HepG2 (cell line): ENCODE data around the gene FAM83D. TPM values are rescaled to one million over a fixed set of nuclear protein-coding genes. Genes with fewer than 3 reads are reported as not detected.
A peak's percentile ranks its signal among the peaks of the same experiment; 100 is the strongest.

ENCODE experiments used
- ATF7 ChIP-seq, 2 experiments: fragments of 450-650 bp in 1 of 2; sonication (generic) in 1 of 2; formaldehyde crosslinking in 1 of 2; IDR thresholded peaks; 2 replicates each; pipeline versions ENCODE4 v1.4.0 to v1.6.1; 2016 to 2020; ENCODE audit warnings: antibody characterized with exemption in 1 of 2, mild to moderate bottlenecking in 1 of 2, missing genetic modification reagents in 1 of 2
- ELF3 ChIP-seq: IDR thresholded peaks from 2 replicates; pipeline ENCODE4 v1.6.1; 2016; ENCODE audit warnings: missing genetic modification reagents, missing compliant biosample characterization
- ETV5 ChIP-seq: IDR thresholded peaks from 2 replicates; pipeline ENCODE4 v1.6.1; 2018; ENCODE audit warnings: missing biosample characterization, missing genetic modification reagents, inconsistent platforms, borderline replicate concordance
- GATA4 ChIP-seq: sonication (generic); IDR thresholded peaks from 2 replicates; pipeline ENCODE4 v1.6.1; 2016; ENCODE audit warnings: antibody characterized with exemption, low read depth, borderline replicate concordance
- HDAC1 ChIP-seq: sonication (generic); formaldehyde crosslinking; IDR thresholded peaks from 2 replicates; pipeline ENCODE4 v1.5.1; 2020; ENCODE audit warnings: mild to moderate bottlenecking, missing genetic modification reagents
- HNF4A ChIP-seq: sonication (generic); formaldehyde crosslinking; IDR thresholded peaks from 2 replicates; pipeline ENCODE4 v1.4.0; 2020; ENCODE audit warnings: missing genetic modification reagents
- NCOA1 ChIP-seq: sonication (generic); formaldehyde crosslinking; IDR thresholded peaks from 2 replicates; pipeline ENCODE4 v1.9.0; 2021; ENCODE audit warnings: missing genetic modification reagents
- SOX13 ChIP-seq, 3 experiments: fragments of 450-650 bp in 1 of 3; sonication (generic) in 1 of 3; formaldehyde crosslinking in 1 of 3; IDR thresholded peaks in 2 of 3; conservative IDR thresholded peaks in 1 of 3; 2 replicates each; pipeline versions ENCODE4 v1.5.0 to v1.6.1; 2016 to 2020; ENCODE audit warnings: antibody characterized with exemption in 1 of 3, mild to moderate bottlenecking in 1 of 3, missing compliant biosample characterization in 1 of 3, missing genetic modification reagents in 1 of 3, moderate library complexity in 1 of 3
- ZNF230 ChIP-seq: sonication (generic); formaldehyde crosslinking; IDR thresholded peaks from 2 replicates; pipeline ENCODE4 v1.4.0; 2020; ENCODE audit warnings: mild to moderate bottlenecking, missing genetic modification reagents
- ZNF232 ChIP-seq: sonication (generic); formaldehyde crosslinking; IDR thresholded peaks from 2 replicates; pipeline ENCODE4 v1.4.0; 2020; ENCODE audit warnings: missing genetic modification reagents, borderline replicate concordance
- ZNF326 ChIP-seq: sonication (generic); formaldehyde crosslinking; IDR thresholded peaks from 2 replicates; pipeline ENCODE4 v1.4.0; 2020; ENCODE audit warnings: missing genetic modification reagents, borderline replicate concordance
- ZNF792 ChIP-seq: IDR thresholded peaks from 2 replicates; pipeline ENCODE4 v1.6.1; 2016
- polyA plus RNA-seq, 8 experiments: library from polyadenylated mRNA; depleted of rRNA in 3 of 8; stranded (reverse) in 7 of 8; unstranded in 1 of 8; fragments of >200 nt; fragmentation: Illumina TruSeq in 4 of 8; extraction: Trizol in 4 of 8; gene quantifications; 2 replicates each; pipeline versions ENCODE4 v1.2.1 to v1.2.3, GENCODE V29; 2011 to 2016; ENCODE audit warnings: low read depth in 4 of 8, missing spikeins in 1 of 8, mixed read lengths in 1 of 8; ENCODE audit not compliant: insufficient read depth in 1 of 8
- total RNA-seq, 5 experiments: library from RNA; depleted of rRNA; stranded (reverse); fragments of >200 nt; fragmentation: Illumina TruSeq; extraction: Trizol; gene quantifications; 2 replicates each; pipeline ENCODE4 v1.2.3, GENCODE V29; 2016; ENCODE audit warnings: low read depth in 1 of 5
- TF ChIP-seq, protein P1 (sequence below): IDR thresholded peaks from 2 replicates; pipeline ENCODE4 v1.4.0; 2020; ENCODE audit warnings: mild to moderate bottlenecking, missing genetic modification reagents
- TF ChIP-seq, protein P2 (sequence below): IDR thresholded peaks from 2 replicates; pipeline ENCODE4 v1.6.1; 2018; ENCODE audit warnings: missing genetic modification reagents
- TF ChIP-seq, protein P3 (sequence below): sonication (generic); formaldehyde crosslinking; IDR thresholded peaks from 2 replicates; pipeline ENCODE4 v1.4.0; 2020; ENCODE audit warnings: missing genetic modification reagents; ENCODE audit errors: not compliant biosample characterization
- TF ChIP-seq, protein P4 (sequence below): sonication (generic); formaldehyde crosslinking; IDR thresholded peaks from 2 replicates; pipeline ENCODE4 v1.4.0; 2020; ENCODE audit warnings: missing genetic modification reagents, low read depth, mild to moderate bottlenecking, borderline replicate concordance

Gene FAM83D
- total and polyA plus RNA-seq, 2 of the 13 experiments (the other 11 are each of a cell fraction or from before 2014, with no cell fraction given) = 51.4 to 64.0 TPM

DNA sequence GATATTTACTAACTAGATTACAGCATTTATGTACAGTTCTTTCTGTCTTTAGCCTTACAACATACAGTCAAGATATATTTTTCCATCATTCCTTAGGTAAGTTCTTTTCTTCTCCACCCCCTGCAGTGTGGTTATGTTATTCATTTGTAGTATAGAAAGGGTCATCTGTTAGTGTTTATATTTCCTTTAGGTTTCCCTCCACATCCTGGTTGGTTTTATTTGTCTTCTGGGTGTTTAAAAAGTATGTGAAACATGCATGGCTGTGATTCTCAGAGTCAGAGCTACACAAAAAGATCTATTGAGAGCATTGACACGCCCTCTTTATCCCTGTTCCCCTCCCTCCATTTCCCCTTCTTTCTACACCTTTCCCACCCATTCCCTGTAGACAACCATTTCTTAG is 56.1 kb downstream of the FAM83D start (continued):
- TF ChIP-seq HDAC1 (0 out of 2 replicates have a peak, but pooled peaks have one; percentile 24), ZNF232 (no peak), ETV5 (CRISPR knock-in tag) (peak; percentile 12; the same call in 1 of the 2 replicates), HNF4A (no peak), ZNF326 (CRISPR knock-in tag) (no peak), SOX13 (IDR thresholded peaks at IDR 0.05) (no peak), SOX13 (CRISPR knock-in tag; conservative IDR thresholded peaks at IDR 0.05 in 1 of 2, IDR thresholded peaks at IDR 0.05 in 1 of 2) (peak in 1 of 2 experiments; percentile 73; a peak in 1 of 4 replicates), NCOA1 (CRISPR knock-in tag) (no peak), ZNF792 (CRISPR knock-in tag) (no peak), ZNF230 (no peak), ELF3 (peak; percentile 93), GATA4 (no peak), ATF7 (IDR thresholded peaks at IDR 0.05) (no peak), ATF7 (CRISPR knock-in tag; IDR thresholded peaks at IDR 0.05) (no peak)
- TF ChIP-seq, protein P1, sequence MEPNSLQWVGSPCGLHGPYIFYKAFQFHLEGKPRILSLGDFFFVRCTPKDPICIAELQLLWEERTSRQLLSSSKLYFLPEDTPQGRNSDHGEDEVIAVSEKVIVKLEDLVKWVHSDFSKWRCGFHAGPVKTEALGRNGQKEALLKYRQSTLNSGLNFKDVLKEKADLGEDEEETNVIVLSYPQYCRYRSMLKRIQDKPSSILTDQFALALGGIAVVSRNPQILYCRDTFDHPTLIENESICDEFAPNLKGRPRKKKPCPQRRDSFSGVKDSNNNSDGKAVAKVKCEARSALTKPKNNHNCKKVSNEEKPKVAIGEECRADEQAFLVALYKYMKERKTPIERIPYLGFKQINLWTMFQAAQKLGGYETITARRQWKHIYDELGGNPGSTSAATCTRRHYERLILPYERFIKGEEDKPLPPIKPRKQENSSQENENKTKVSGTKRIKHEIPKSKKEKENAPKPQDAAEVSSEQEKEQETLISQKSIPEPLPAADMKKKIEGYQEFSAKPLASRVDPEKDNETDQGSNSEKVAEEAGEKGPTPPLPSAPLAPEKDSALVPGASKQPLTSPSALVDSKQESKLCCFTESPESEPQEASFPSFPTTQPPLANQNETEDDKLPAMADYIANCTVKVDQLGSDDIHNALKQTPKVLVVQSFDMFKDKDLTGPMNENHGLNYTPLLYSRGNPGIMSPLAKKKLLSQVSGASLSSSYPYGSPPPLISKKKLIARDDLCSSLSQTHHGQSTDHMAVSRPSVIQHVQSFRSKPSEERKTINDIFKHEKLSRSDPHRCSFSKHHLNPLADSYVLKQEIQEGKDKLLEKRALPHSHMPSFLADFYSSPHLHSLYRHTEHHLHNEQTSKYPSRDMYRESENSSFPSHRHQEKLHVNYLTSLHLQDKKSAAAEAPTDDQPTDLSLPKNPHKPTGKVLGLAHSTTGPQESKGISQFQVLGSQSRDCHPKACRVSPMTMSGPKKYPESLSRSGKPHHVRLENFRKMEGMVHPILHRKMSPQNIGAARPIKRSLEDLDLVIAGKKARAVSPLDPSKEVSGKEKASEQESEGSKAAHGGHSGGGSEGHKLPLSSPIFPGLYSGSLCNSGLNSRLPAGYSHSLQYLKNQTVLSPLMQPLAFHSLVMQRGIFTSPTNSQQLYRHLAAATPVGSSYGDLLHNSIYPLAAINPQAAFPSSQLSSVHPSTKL = peak; percentile 83
- TF ChIP-seq, protein P2, sequence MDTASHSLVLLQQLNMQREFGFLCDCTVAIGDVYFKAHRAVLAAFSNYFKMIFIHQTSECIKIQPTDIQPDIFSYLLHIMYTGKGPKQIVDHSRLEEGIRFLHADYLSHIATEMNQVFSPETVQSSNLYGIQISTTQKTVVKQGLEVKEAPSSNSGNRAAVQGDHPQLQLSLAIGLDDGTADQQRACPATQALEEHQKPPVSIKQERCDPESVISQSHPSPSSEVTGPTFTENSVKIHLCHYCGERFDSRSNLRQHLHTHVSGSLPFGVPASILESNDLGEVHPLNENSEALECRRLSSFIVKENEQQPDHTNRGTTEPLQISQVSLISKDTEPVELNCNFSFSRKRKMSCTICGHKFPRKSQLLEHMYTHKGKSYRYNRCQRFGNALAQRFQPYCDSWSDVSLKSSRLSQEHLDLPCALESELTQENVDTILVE (CRISPR knock-in tag) = no peak
- TF ChIP-seq, protein P3, sequence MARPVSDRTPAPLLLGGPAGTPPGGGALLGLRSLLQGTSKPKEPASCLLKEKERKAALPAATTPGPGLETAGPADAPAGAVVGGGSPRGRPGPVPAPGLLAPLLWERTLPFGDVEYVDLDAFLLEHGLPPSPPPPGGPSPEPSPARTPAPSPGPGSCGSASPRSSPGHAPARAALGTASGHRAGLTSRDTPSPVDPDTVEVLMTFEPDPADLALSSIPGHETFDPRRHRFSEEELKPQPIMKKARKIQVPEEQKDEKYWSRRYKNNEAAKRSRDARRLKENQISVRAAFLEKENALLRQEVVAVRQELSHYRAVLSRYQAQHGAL (CRISPR knock-in tag) = no peak
- TF ChIP-seq, protein P4, sequence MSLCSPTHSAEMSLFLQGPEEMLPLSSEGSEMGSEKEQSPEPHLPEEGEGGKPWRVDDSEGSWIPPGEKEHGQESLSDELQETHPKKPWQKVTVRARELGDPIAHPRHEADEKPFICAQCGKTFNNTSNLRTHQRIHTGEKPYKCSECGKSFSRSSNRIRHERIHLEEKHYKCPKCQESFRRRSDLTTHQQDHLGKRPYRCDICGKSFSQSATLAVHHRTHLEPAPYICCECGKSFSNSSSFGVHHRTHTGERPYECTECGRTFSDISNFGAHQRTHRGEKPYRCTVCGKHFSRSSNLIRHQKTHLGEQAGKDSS = no peak
